ENCODE results near the gene ZNF784. TPM values are rescaled to one million over a fixed set of nuclear protein-coding genes. Genes with fewer than 3 reads are reported as not detected.

ZNF784 gene
- total and polyA plus RNA-seq, 2 donors (not counting 3 experiments of a cell fraction or from before 2014, with no cell fraction given), result 4.9 TPM

GRCh38 chr19:55632463-55632834, 8.1 kb upstream of the ZNF784 start:
- Histone ChIP-seq H3K36me3 (ENCODE audit: control insufficient read depth in 2 of 2, extremely low read depth in 1 of 2, insufficient read depth in 2 of 2, low read length in 2 of 2) (no peaks in the 10 kb centered on the region), H3K9ac (replicated peaks; ENCODE audit: extremely low read depth, insufficient read depth, low read length) (no peak overlapping the region), H3K9me3 (replicated peaks; ENCODE audit: control insufficient read depth, insufficient read depth, low read length) (no peaks in the 10 kb centered on the region), H4K20me1 (replicated peaks; ENCODE audit: control insufficient read depth, extremely low read depth, insufficient read depth, low read length) (no peaks in the 10 kb centered on the region), H3K4me2 (ENCODE audit: insufficient read depth, low read length) (no peak overlapping the region), H3K4me3 (replicated peaks in 1 of 3; ENCODE audit: insufficient read depth in 1 of 3, low read depth in 1 of 3, low read length in 3 of 3) (no peak overlapping the region), H3K79me2 (ENCODE audit: control insufficient read depth, insufficient read depth, low read length) (peaks cover 21% of the 10 kb centered on the region), H3K27ac (ENCODE audit: insufficient read depth, low read depth, low read length) (no peak overlapping the region), H3K9me1 (replicated peaks; ENCODE audit: control insufficient read depth, extremely low read depth, insufficient read depth, low read length) (no peaks in the 10 kb centered on the region), H3K27me3 (ENCODE audit: control insufficient read depth in 2 of 2, insufficient read depth in 2 of 2, low read length in 2 of 2) (no peaks in the 10 kb centered on the region), H2AFZ (ENCODE audit: low read depth, low read length) (peak overlapping the region; percentile 41), H3K4me1 (ENCODE audit: control insufficient read depth, extremely low read depth, insufficient read depth, low read length) (peaks cover 12% of the 10 kb centered on the region)
- TF ChIP-seq MYC (IDR thresholded peaks at IDR 0.05; ENCODE audit: low read depth, low read length), result no peak
- TF ChIP-seq CTCF (IDR thresholded peaks at IDR 0.05; ENCODE audit: extremely low read depth in 1 of 2, insufficient read depth in 1 of 2, low read depth in 1 of 2, low read length in 2 of 2), result peak; percentile 67 to 75
- FAIRE-seq (peak; percentile 97), DNase-seq (ENCODE audit: low read depth, low spot score) (peak; percentile 91)
- intact Hi-C loops (cut with micrococcal nuclease) (loop anchor here (1.0 to 5.0 kb wide), 4 partner anchors 21 to 490 kb away; no protein-coding TSS in a partner anchor), dilution Hi-C loops (cut with MboI; ENCODE audit: extremely low pct_ligation_motif_present, low sequenced_read_pairs) (no loop called here)
- no TSS peak for BruUV-seq (replicated peaks)
- CTCF ChIA-PET, result interaction anchor here (0.6 to 3.3 kb wide), 48 partner anchors 8 to 719 kb away, joined by 3 to 86 read pairs (median 6); partner anchors contain the start of genes CCDC106, FIZ1, ISOC2 and NAT14
- POLR2A ChIA-PET, result interaction anchor here (0.6 to 1.8 kb wide), 2 partner anchors 10 to 11 kb away, joined by 3 to 4 read pairs; partner anchors contain the start of gene ZNF581

- no peak overlapping the region for H3K4me3 ChIP-seq (replicated peaks in 1 of 3; ENCODE audit: insufficient read depth in 1 of 3, low read depth in 1 of 3, low read length in 3 of 3)
- DNase-seq (ENCODE audit: low read depth, low spot score), result no peak
- ChIA-PET POLR2A (interaction anchor here (0.9 to 1.4 kb wide), 2 partner anchors 16 to 22 kb away, joined by 3 read pairs; no protein-coding TSS in a partner anchor), CTCF (interaction anchor here (1.2 to 2.9 kb wide), 5 partner anchors 20 to 159 kb away, joined by 3 to 15 read pairs (median 5); partner anchors contain the start of gene CCDC106)
- no peak overlapping the region for H3K27ac ChIP-seq (ENCODE audit: insufficient read depth, low read depth, low read length)
- H3K9me1 ChIP-seq (replicated peaks; ENCODE audit: control insufficient read depth, extremely low read depth, insufficient read depth, low read length), result no peaks in the 10 kb centered on the region
- H3K9ac ChIP-seq (replicated peaks; ENCODE audit: extremely low read depth, insufficient read depth, low read length), result no peak overlapping the region
- no TSS peak for BruUV-seq (replicated peaks)
- H3K27me3 ChIP-seq (ENCODE audit: control insufficient read depth in 2 of 2, insufficient read depth in 2 of 2, low read length in 2 of 2), result no peaks in the 10 kb centered on the region
- no peak overlapping the region for H2AFZ ChIP-seq (ENCODE audit: low read depth, low read length)
- no peak for FAIRE-seq
- dilution Hi-C loops (cut with MboI; ENCODE audit: extremely low pct_ligation_motif_present, low sequenced_read_pairs) (no loop called here), intact Hi-C loops (cut with micrococcal nuclease) (no loop called here)
- H3K36me3 ChIP-seq (ENCODE audit: control insufficient read depth in 2 of 2, extremely low read depth in 1 of 2, insufficient read depth in 2 of 2, low read length in 2 of 2), result peaks cover 0 to 1% of the 10 kb centered on the region in 2 experiments
- no peaks in the 10 kb centered on the region for H4K20me1 ChIP-seq (replicated peaks; ENCODE audit: control insufficient read depth, extremely low read depth, insufficient read depth, low read length)
- H3K4me2 ChIP-seq (ENCODE audit: insufficient read depth, low read length), result no peak overlapping the region
- no peak for TF ChIP-seq EZH2 (IDR thresholded peaks at IDR 0.05; ENCODE audit: borderline replicate concordance, low read depth, low read length, severe bottlenecking)
- TF ChIP-seq GATA2 (IDR thresholded peaks at IDR 0.05; ENCODE audit: insufficient read depth, insufficient read length, low read depth, low read length), result no peak
- no peak for TF ChIP-seq JUN (IDR thresholded peaks at IDR 0.05; ENCODE audit: borderline replicate concordance, insufficient read depth, insufficient read length, low read depth)
- TF ChIP-seq MYC (IDR thresholded peaks at IDR 0.05; ENCODE audit: low read depth, low read length), result no peak
- no peak for TF ChIP-seq MAX (IDR thresholded peaks at IDR 0.05; ENCODE audit: insufficient read depth, insufficient read length)
- no peak for TF ChIP-seq FOS (IDR thresholded peaks at IDR 0.05; ENCODE audit: borderline replicate concordance, insufficient read depth, low read length)
- TF ChIP-seq CTCF (IDR thresholded peaks at IDR 0.05; ENCODE audit: extremely low read depth in 1 of 2, insufficient read depth in 1 of 2, low read depth in 1 of 2, low read length in 2 of 2), result no peak
- no peak for TF ChIP-seq POLR2A (IDR thresholded peaks at IDR 0.05; ENCODE audit: low read depth, low read length)
- no peak for TF ChIP-seq POLR2AphosphoS5 (IDR thresholded peaks at IDR 0.05; ENCODE audit: insufficient read depth, low read depth, low read length)
- no peaks in the 10 kb centered on the region for H3K79me2 ChIP-seq (ENCODE audit: control insufficient read depth, insufficient read depth, low read length)
- H3K9me3 ChIP-seq (replicated peaks; ENCODE audit: control insufficient read depth, insufficient read depth, low read length), result no peaks in the 10 kb centered on the region
- H3K4me1 ChIP-seq (ENCODE audit: control insufficient read depth, extremely low read depth, insufficient read depth, low read length), result peaks cover 6% of the 10 kb centered on the region
These were observed 2.0 kb upstream of the ZNF784 start for GRCh38 chr19:55626350-55626749.

Measured in endothelial cell of umbilical vein (primary cell).